ENCODE results near the gene IQCM.

IQCM gene

GRCh38 chr4:149749784-149750183, 65.9 kb downstream of the IQCM start:
- no peak overlapping the region for H3K27ac Mint-ChIP-seq
- no peaks in the 10 kb centered on the region for H3K36me3 Mint-ChIP-seq (ENCODE audit: low read depth)
- H3K9me3 Mint-ChIP-seq, result no peaks in the 10 kb centered on the region
- H3K4me3 Mint-ChIP-seq, result no peak overlapping the region
- no peaks in the 10 kb centered on the region for H3K4me1 Mint-ChIP-seq (ENCODE audit: low read depth)
- H3K27me3 Mint-ChIP-seq (ENCODE audit: low read depth), result no peaks in the 10 kb centered on the region

GRCh38 chr4:149747646-149748045, 68.0 kb downstream of the IQCM start:
- Mint-ChIP-seq H3K9me3 (no peaks in the 10 kb centered on the region), H3K4me1 (ENCODE audit: low read depth) (no peaks in the 10 kb centered on the region), H3K4me3 (no peak overlapping the region), H3K36me3 (ENCODE audit: low read depth) (no peaks in the 10 kb centered on the region), H3K27me3 (ENCODE audit: low read depth) (no peaks in the 10 kb centered on the region), H3K27ac (no peak overlapping the region)

- H3K9me3 Mint-ChIP-seq, result no peaks in the 10 kb centered on the region
- H3K27me3 Mint-ChIP-seq (ENCODE audit: low read depth), result no peaks in the 10 kb centered on the region
- no peak overlapping the region for H3K27ac Mint-ChIP-seq
- no peaks in the 10 kb centered on the region for H3K4me1 Mint-ChIP-seq (ENCODE audit: low read depth)
- no peaks in the 10 kb centered on the region for H3K36me3 Mint-ChIP-seq (ENCODE audit: low read depth)
- no peak overlapping the region for H3K4me3 Mint-ChIP-seq
Observed at GRCh38 chr4:149746276-149746675, 69.4 kb downstream of the IQCM start.

GRCh38 chr4:149741186-149741831, 74.3 kb downstream of the IQCM start:
- Mint-ChIP-seq H3K27me3 (ENCODE audit: low read depth) (no peaks in the 10 kb centered on the region), H3K9me3 (no peaks in the 10 kb centered on the region), H3K4me3 (no peak overlapping the region), H3K36me3 (ENCODE audit: low read depth) (no peaks in the 10 kb centered on the region), H3K27ac (no peak overlapping the region), H3K4me1 (ENCODE audit: low read depth) (no peaks in the 10 kb centered on the region)

- H3K27me3 Mint-ChIP-seq (ENCODE audit: low read depth), result no peaks in the 10 kb centered on the region
- no peak overlapping the region for H3K4me3 Mint-ChIP-seq
- no peaks in the 10 kb centered on the region for H3K4me1 Mint-ChIP-seq (ENCODE audit: low read depth)
- H3K36me3 Mint-ChIP-seq (ENCODE audit: low read depth), result no peaks in the 10 kb centered on the region
- H3K9me3 Mint-ChIP-seq, result no peaks in the 10 kb centered on the region
- H3K27ac Mint-ChIP-seq, result no peak overlapping the region
Observed at GRCh38 chr4:149738156-149738555, 77.5 kb downstream of the IQCM start.

GRCh38 chr4:149735796-149736195, 79.8 kb downstream of the IQCM start:
- Mint-ChIP-seq H3K4me1 (ENCODE audit: low read depth) (no peaks in the 10 kb centered on the region), H3K9me3 (peaks cover 4% of the 10 kb centered on the region), H3K36me3 (ENCODE audit: low read depth) (no peaks in the 10 kb centered on the region), H3K27ac (no peak overlapping the region), H3K27me3 (ENCODE audit: low read depth) (no peaks in the 10 kb centered on the region), H3K4me3 (no peak overlapping the region)

- no peaks in the 10 kb centered on the region for H3K4me1 Mint-ChIP-seq (ENCODE audit: low read depth)
- no peak overlapping the region for H3K27ac Mint-ChIP-seq
Observed at GRCh38 chr4:149728444-149728843, 87.2 kb downstream of the IQCM start.

GRCh38 chr4:149727663-149728062, 88.0 kb downstream of the IQCM start:
- Mint-ChIP-seq H3K36me3 (ENCODE audit: low read depth) (no peaks in the 10 kb centered on the region), H3K27me3 (ENCODE audit: low read depth) (no peaks in the 10 kb centered on the region), H3K4me3 (no peak overlapping the region), H3K27ac (no peak overlapping the region), H3K9me3 (peaks cover 4% of the 10 kb centered on the region), H3K4me1 (ENCODE audit: low read depth) (no peaks in the 10 kb centered on the region)

More at GRCh38 chr4:149728444-149728843, 87.2 kb downstream of the IQCM start:
- Mint-ChIP-seq H3K36me3 (ENCODE audit: low read depth) (no peaks in the 10 kb centered on the region), H3K4me3 (no peak overlapping the region), H3K9me3 (peaks cover 4% of the 10 kb centered on the region), H3K27me3 (ENCODE audit: low read depth) (no peaks in the 10 kb centered on the region)

- Mint-ChIP-seq H3K4me3 (no peak overlapping the region), H3K36me3 (ENCODE audit: low read depth) (no peaks in the 10 kb centered on the region), H3K9me3 (no peaks in the 10 kb centered on the region), H3K27me3 (ENCODE audit: low read depth) (no peaks in the 10 kb centered on the region), H3K27ac (no peak overlapping the region), H3K4me1 (ENCODE audit: low read depth) (no peaks in the 10 kb centered on the region)
Observed at GRCh38 chr4:149723065-149723464, 92.6 kb downstream of the IQCM start.

- Mint-ChIP-seq H3K9me3 (no peaks in the 10 kb centered on the region), H3K27ac (no peak overlapping the region), H3K36me3 (ENCODE audit: low read depth) (no peaks in the 10 kb centered on the region), H3K4me3 (no peak overlapping the region), H3K4me1 (ENCODE audit: low read depth) (no peaks in the 10 kb centered on the region), H3K27me3 (ENCODE audit: low read depth) (no peaks in the 10 kb centered on the region)
Observed at GRCh38 chr4:149719806-149720205, 95.8 kb downstream of the IQCM start.

- no peaks in the 10 kb centered on the region for H3K4me1 Mint-ChIP-seq (ENCODE audit: low read depth)
- no peaks in the 10 kb centered on the region for H3K36me3 Mint-ChIP-seq (ENCODE audit: low read depth)
- no peak overlapping the region for H3K4me3 Mint-ChIP-seq
- H3K27ac Mint-ChIP-seq, result no peak overlapping the region
- no peaks in the 10 kb centered on the region for H3K9me3 Mint-ChIP-seq
- H3K27me3 Mint-ChIP-seq (ENCODE audit: low read depth), result no peaks in the 10 kb centered on the region
Observed at GRCh38 chr4:149719357-149719756, 96.3 kb downstream of the IQCM start.

- Mint-ChIP-seq H3K4me1 (ENCODE audit: low read depth) (no peaks in the 10 kb centered on the region), H3K27me3 (ENCODE audit: low read depth) (no peaks in the 10 kb centered on the region), H3K9me3 (no peaks in the 10 kb centered on the region), H3K36me3 (ENCODE audit: low read depth) (no peaks in the 10 kb centered on the region), H3K27ac (no peak overlapping the region), H3K4me3 (no peak overlapping the region)
Observed at GRCh38 chr4:149718500-149718899, 97.1 kb downstream of the IQCM start.

GRCh38 chr4:149716728-149717127, 98.9 kb downstream of the IQCM start:
- Mint-ChIP-seq H3K36me3 (ENCODE audit: low read depth) (no peaks in the 10 kb centered on the region), H3K27ac (no peak overlapping the region), H3K9me3 (no peaks in the 10 kb centered on the region), H3K27me3 (ENCODE audit: low read depth) (no peaks in the 10 kb centered on the region), H3K4me3 (no peak overlapping the region), H3K4me1 (ENCODE audit: low read depth) (no peaks in the 10 kb centered on the region)

GRCh38 chr4:149715822-149716585, 99.6 kb downstream of the IQCM start:
- Mint-ChIP-seq H3K36me3 (ENCODE audit: low read depth) (no peaks in the 10 kb centered on the region), H3K9me3 (no peaks in the 10 kb centered on the region), H3K27ac (no peak overlapping the region), H3K4me1 (ENCODE audit: low read depth) (no peaks in the 10 kb centered on the region), H3K27me3 (ENCODE audit: low read depth) (no peaks in the 10 kb centered on the region), H3K4me3 (no peak overlapping the region)

- no peaks in the 10 kb centered on the region for H3K27me3 Mint-ChIP-seq (ENCODE audit: low read depth)
- H3K36me3 Mint-ChIP-seq (ENCODE audit: low read depth), result no peaks in the 10 kb centered on the region
Observed at GRCh38 chr4:149713031-149713430, 102.6 kb downstream of the IQCM start.

More at GRCh38 chr4:149713031-149713430, 102.6 kb downstream of the IQCM start:
- Mint-ChIP-seq H3K4me1 (ENCODE audit: low read depth) (no peaks in the 10 kb centered on the region), H3K27ac (no peak overlapping the region), H3K4me3 (no peak overlapping the region), H3K9me3 (no peaks in the 10 kb centered on the region)
